Measurements from ENCODE around the gene RGS4.

Gene RGS4

DNA sequence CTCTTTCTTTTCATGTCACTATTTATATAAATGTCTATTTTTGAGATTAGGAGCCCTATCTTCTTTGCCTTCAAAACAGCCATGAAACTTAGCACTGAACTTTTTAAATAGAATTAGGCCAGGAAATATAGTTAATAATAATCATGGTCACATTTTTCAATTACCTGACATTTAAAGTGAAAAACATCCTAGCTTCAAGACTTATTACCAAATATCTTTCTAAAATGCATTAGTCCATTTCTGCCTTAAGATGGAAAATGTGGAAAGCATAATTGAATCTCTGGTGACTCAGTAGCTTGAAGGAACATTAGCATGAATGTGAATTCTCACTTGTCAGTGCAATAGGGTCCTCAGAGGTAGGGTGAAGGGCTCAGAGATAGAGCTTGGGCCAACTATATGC is 18.7 kb upstream of the RGS4 start:
- peaks cover 6% of the 10 kb centered on the region for H3K9me3 Mint-ChIP-seq
- ATAC-seq (replicated peaks; ENCODE audit: extremely low read depth, poor library complexity, severe bottlenecking) (no peak), DNase-seq (ENCODE audit: low spot score in 2 of 2) (no peak)
- H3K27ac Mint-ChIP-seq (ENCODE audit: low read depth) = no peak overlapping the region
- no peak overlapping the region for H3K4me3 Mint-ChIP-seq
- H3K27me3 Mint-ChIP-seq = peaks cover 49% of the 10 kb centered on the region
- no peaks in the 10 kb centered on the region for H3K36me3 Mint-ChIP-seq (ENCODE audit: insufficient read depth)
- H3K4me1 Mint-ChIP-seq = no peaks in the 10 kb centered on the region

DNA sequence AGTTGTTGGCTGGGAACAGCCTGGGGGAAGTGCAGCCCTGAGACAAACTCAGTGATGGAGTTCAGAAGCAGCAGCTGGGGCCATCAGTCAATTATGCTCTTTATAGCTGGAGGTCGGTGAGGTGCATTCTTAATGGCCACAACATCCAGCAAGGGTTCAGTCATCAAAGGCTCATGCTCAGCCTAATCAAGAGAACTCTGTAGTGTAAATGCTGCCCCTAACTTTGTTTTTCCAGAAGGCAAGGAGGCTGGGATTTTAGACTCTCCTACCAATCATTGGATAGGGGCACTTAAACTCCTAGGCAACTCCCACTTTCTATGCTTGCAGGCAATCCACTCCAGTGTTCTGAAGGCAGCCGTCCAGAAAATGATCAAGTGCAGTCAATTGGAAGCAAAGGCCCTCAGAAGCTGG is 15.0 kb upstream of the RGS4 start:
- DNase-seq (ENCODE audit: low spot score in 2 of 2) (no peak), ATAC-seq (replicated peaks; ENCODE audit: extremely low read depth, poor library complexity, severe bottlenecking) (no peak)
- Mint-ChIP-seq H3K36me3 (ENCODE audit: insufficient read depth) (no peaks in the 10 kb centered on the region), H3K4me3 (no peak overlapping the region), H3K4me1 (no peaks in the 10 kb centered on the region), H3K27ac (ENCODE audit: low read depth) (no peak overlapping the region), H3K27me3 (peaks cover 35% of the 10 kb centered on the region), H3K9me3 (peaks cover 6% of the 10 kb centered on the region)

DNA sequence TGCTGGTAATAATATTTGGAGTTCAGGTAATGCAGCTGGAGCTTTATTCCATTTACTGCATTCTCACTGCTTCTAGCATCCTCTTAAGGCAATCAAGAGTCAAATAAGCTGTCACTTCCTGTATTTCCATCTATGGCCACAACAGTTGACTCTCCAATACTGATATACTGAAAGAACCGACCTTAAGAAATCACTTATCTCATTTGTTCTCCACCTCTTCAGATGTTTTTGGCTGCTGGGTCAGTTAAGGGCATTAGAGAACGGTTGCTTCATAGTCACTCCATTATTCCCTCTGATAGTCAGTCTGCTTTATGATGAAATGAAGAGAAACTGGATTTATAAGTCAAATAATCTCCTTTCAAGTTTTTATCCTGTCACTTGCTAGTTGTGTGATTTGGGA is 14.2 kb upstream of the RGS4 start:
- DNase-seq (ENCODE audit: low spot score in 2 of 2) (no peak), ATAC-seq (replicated peaks; ENCODE audit: extremely low read depth, poor library complexity, severe bottlenecking) (no peak)
- peaks cover 6% of the 10 kb centered on the region for H3K9me3 Mint-ChIP-seq
- H3K27me3 Mint-ChIP-seq = peaks cover 35% of the 10 kb centered on the region
- no peak overlapping the region for H3K4me3 Mint-ChIP-seq
- H3K4me1 Mint-ChIP-seq = no peaks in the 10 kb centered on the region
- no peaks in the 10 kb centered on the region for H3K36me3 Mint-ChIP-seq (ENCODE audit: insufficient read depth)
- H3K27ac Mint-ChIP-seq (ENCODE audit: low read depth) = no peak overlapping the region

DNA sequence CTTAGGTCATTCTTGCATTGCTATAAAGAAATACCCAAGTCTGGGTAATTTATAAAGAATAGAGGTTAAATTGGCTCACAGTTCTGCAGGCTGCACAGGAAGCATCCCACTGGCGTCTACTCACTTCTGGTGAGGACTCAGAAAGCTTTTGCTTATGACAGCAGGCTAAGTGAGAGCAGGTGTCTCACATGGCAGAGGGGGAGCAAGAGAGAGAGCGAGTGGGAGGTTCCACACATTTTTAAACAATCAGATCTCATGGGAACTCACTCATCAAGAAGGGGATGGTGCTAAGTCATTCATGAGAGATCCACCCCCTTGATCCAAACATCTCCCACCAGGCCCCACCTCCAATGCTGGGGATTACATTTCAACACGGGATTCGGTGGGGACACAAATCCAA is 13.6 kb upstream of the RGS4 start:
- Mint-ChIP-seq H3K4me3 (no peak overlapping the region), H3K27me3 (peaks cover 35% of the 10 kb centered on the region), H3K27ac (ENCODE audit: low read depth) (no peak overlapping the region), H3K9me3 (peaks cover 6% of the 10 kb centered on the region), H3K36me3 (ENCODE audit: insufficient read depth) (peaks cover under 1% of the 10 kb centered on the region), H3K4me1 (no peaks in the 10 kb centered on the region)
- no peak for DNase-seq (ENCODE audit: low spot score in 2 of 2)
- no peak for ATAC-seq (replicated peaks; ENCODE audit: extremely low read depth, poor library complexity, severe bottlenecking)

DNA sequence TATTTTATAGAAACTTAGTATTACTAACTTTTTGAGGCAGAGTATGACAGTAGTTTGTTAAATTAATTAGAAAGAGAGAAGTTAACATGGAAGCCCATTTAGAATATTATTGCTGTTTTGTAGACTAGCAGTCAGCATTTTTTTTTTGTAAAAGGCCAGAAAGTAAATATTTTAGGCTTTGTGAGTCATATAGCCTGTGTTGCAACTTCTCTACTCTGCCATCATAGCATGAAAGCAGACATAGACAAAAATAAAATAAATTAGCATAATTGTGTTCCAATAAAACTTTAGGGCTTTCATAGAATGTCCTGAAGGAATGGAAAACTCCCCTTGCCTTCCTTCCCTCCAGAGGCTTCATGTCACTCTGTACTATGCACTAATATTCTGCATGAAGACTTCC is 12.3 kb upstream of the RGS4 start:
- ATAC-seq (replicated peaks; ENCODE audit: extremely low read depth, poor library complexity, severe bottlenecking) (no peak), DNase-seq (ENCODE audit: low spot score in 2 of 2) (no peak)
- Mint-ChIP-seq H3K9me3 (peaks cover 6% of the 10 kb centered on the region), H3K27me3 (peaks cover 38% of the 10 kb centered on the region), H3K27ac (ENCODE audit: low read depth) (no peak overlapping the region), H3K36me3 (ENCODE audit: insufficient read depth) (peaks cover 2% of the 10 kb centered on the region), H3K4me3 (no peak overlapping the region), H3K4me1 (no peaks in the 10 kb centered on the region)

DNA sequence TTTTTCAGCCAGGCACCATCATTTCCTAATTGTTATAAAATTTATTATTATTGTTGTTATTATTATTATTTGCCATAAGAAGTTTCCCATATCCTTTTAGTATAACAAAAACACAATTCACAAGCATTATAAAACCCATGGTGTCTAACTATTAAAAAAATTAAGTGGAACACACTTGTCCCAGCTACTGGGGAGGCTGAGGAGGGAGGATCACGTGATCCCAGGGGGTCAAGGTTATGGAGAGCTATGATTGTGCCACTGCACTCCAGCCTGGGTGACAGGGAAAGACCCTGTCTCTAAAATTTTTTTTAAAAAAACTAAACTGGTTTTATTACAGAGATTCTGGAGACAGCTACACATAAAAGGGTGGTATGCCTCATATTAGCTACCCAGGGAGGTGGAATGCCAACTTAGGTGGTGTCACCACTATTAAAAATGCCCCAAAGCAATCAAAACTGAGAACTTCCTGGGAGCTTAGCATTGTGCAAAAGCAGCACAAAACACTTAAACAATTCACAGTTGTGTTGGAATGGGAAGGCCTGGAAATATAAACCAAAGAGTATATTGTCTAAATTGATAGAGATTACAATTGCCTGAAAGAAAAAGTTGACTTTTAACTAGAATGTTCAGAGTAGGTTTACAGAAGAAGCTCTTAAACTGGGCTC is 8.7 kb upstream of the RGS4 start:
- no peak overlapping the region for H3K27ac Mint-ChIP-seq (ENCODE audit: low read depth)
- H3K27me3 Mint-ChIP-seq = peaks cover 19% of the 10 kb centered on the region
- peaks cover 2% of the 10 kb centered on the region for H3K36me3 Mint-ChIP-seq (ENCODE audit: insufficient read depth)
- H3K9me3 Mint-ChIP-seq = no peaks in the 10 kb centered on the region
- H3K4me1 Mint-ChIP-seq = no peaks in the 10 kb centered on the region
- no peak for ATAC-seq (replicated peaks; ENCODE audit: extremely low read depth, poor library complexity, severe bottlenecking)
- no peak overlapping the region for H3K4me3 Mint-ChIP-seq
- DNase-seq (ENCODE audit: low spot score in 2 of 2) = no peak

DNA sequence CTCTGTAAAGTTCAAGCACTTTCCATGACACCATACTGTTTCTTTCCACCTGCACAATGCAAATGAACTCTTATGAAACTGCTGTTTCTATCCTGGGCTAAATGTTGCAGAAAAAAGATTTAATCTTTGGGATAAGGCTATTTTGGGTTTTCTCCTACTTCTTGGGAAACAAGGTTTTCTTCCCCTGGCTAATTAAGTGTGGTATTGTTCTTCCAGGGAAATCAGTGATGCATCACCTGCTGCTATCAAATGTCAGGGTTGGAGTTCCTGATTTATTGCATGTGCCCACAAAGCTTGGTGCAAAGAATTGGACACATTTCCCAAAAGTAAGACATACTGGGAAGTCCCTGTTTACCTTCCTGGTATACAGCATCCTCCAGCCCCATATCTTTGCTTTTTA is 6.0 kb upstream of the RGS4 start:
- Mint-ChIP-seq H3K27ac (ENCODE audit: low read depth) (no peak overlapping the region), H3K4me1 (no peaks in the 10 kb centered on the region), H3K4me3 (no peak overlapping the region), H3K27me3 (peaks cover 38% of the 10 kb centered on the region), H3K36me3 (ENCODE audit: insufficient read depth) (peaks cover 2% of the 10 kb centered on the region), H3K9me3 (no peaks in the 10 kb centered on the region)
- ATAC-seq (replicated peaks; ENCODE audit: extremely low read depth, poor library complexity, severe bottlenecking) = no peak
- no peak for DNase-seq (ENCODE audit: low spot score in 2 of 2)

DNA sequence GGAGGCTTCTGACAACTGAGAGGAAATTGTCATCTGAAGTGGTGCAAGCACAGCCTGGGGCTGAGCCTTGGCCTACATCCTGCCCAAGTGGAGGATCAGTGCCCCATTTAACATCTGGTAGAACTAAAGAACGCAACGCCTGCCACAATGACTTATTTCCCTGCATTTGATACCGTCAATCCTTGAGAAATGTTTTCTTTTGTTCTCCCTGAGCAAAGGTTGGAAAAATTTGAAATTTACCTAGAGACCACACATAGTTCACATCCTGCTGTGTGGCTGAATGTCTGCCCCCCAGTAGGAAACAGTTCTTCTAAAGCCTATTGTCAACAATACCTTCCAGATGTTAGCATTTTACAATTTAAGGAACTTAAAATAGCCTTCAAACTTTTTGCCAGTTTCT is 5.6 kb upstream of the RGS4 start:
- H3K9me3 Mint-ChIP-seq = no peaks in the 10 kb centered on the region
- H3K27me3 Mint-ChIP-seq = peaks cover 43% of the 10 kb centered on the region
- DNase-seq (ENCODE audit: low spot score in 2 of 2) (no peak), ATAC-seq (replicated peaks; ENCODE audit: extremely low read depth, poor library complexity, severe bottlenecking) (no peak)
- peaks cover 2% of the 10 kb centered on the region for H3K36me3 Mint-ChIP-seq (ENCODE audit: insufficient read depth)
- no peak overlapping the region for H3K4me3 Mint-ChIP-seq
- no peak overlapping the region for H3K27ac Mint-ChIP-seq (ENCODE audit: low read depth)
- no peaks in the 10 kb centered on the region for H3K4me1 Mint-ChIP-seq

DNA sequence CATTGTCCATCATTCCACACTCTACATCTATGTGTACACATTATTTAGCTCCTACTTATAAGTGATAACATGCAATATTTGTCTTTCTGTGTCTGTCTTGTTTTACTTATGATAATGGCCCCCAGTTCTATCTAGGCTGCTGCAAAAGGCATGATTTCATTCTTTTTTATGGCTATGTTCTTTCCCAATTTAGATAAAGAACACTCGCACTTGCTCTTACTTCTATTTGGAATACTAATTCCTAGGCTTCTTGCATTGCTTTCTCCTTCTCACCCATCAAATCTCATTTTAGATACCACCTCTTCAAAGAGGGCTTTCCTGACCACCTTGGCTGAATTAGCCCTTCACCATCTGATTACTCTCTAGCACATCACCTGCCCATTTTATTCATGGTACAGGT is 3.0 kb upstream of the RGS4 start:
- H3K9me3 Mint-ChIP-seq = no peaks in the 10 kb centered on the region
- H3K36me3 Mint-ChIP-seq (ENCODE audit: insufficient read depth) = no peaks in the 10 kb centered on the region

DNA sequence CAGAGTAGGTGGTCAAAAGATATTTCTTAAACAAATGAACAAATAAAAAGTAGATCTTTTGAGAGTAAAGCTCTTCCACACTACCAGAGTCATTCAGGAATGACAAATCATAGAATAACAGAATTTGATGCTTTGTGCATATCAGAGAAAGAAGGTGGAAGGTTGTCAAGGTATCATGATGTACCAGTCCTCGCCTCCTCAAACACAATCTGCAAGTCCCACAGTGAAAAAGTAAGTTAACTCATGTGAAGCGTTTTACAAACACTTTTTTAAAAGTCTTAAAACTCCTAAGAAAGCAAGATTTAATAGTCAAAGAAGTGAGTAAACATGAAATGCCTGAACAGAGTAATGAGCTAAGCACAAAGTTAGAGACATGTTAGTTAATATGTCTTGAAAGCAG is 2.5 kb upstream of the RGS4 start:
- no peaks in the 10 kb centered on the region for H3K36me3 Mint-ChIP-seq (ENCODE audit: insufficient read depth)
- H3K9me3 Mint-ChIP-seq = no peaks in the 10 kb centered on the region
- DNase-seq (ENCODE audit: low spot score in 2 of 2) = no peak
- ATAC-seq (replicated peaks; ENCODE audit: extremely low read depth, poor library complexity, severe bottlenecking) = no peak
- no peak overlapping the region for H3K27ac Mint-ChIP-seq (ENCODE audit: low read depth)
- H3K27me3 Mint-ChIP-seq = peaks cover 69% of the 10 kb centered on the region
- H3K4me1 Mint-ChIP-seq = no peaks in the 10 kb centered on the region
- no peak overlapping the region for H3K4me3 Mint-ChIP-seq

More for the DNA sequence above, 3.0 kb upstream of the RGS4 start:
- Mint-ChIP-seq H3K4me1 (no peaks in the 10 kb centered on the region), H3K27me3 (peaks cover 68% of the 10 kb centered on the region), H3K4me3 (no peak overlapping the region), H3K27ac (ENCODE audit: low read depth) (no peak overlapping the region)
- no peak for DNase-seq (ENCODE audit: low spot score in 2 of 2)
- no peak for ATAC-seq (replicated peaks; ENCODE audit: extremely low read depth, poor library complexity, severe bottlenecking)

DNA sequence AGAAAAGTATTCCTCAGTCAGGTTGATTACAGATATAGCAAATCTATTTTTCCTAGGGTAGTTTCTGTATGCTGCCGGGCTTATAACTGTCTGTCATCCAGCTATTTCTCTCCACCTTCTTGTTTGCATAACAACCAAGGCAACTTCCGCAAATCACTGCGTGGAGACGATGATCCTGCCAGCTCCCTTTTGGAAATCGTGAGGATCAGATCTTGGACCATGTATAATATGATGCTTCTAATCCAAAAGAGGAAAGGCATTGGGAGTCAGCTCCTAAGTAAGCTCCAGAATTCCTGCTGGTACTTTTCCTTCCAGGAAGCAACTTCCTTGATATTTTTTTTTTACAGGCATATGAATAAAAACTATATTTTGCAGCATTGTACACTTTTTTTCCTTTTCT is 445 bp upstream of the RGS4 start:
- no peak for DNase-seq (ENCODE audit: low spot score in 2 of 2)

DNA sequence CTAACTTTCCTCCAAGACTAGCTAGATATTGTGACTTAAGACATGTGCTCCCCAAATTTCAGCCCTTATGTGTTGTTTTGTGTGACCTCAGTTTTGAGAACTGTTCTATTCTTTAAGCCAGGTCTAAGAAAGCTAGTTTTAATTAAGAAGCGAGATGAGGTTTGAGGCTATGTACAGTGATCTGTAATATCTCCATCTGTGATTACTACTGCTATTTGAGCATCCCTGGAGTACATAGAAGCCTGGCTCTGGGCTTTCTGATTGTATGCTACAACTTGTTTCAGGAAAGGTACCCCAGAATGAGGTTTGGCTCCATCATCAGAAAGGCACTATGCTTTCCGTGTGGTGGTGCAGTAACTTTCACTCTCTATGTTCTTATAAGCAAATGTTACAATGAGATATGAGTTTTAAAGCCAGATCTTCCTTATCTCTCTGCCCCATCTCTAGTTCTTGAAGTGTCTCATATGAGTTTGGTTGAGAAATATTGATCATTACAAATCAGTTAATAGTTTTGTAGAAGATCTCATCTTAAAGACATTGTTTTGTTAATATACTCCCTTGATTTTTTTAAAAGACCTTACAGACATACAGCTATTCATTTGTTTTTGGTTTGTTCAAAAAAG is 605 bp downstream of the RGS4 start:
- no peaks in the 10 kb centered on the region for H3K9me3 Mint-ChIP-seq
- H3K36me3 Mint-ChIP-seq (ENCODE audit: insufficient read depth) = no peaks in the 10 kb centered on the region
- ATAC-seq (replicated peaks; ENCODE audit: extremely low read depth, poor library complexity, severe bottlenecking) = no peak
- peaks cover 65% of the 10 kb centered on the region for H3K27me3 Mint-ChIP-seq
- no peak overlapping the region for H3K27ac Mint-ChIP-seq (ENCODE audit: low read depth)
- no peaks in the 10 kb centered on the region for H3K4me1 Mint-ChIP-seq
- no peak overlapping the region for H3K4me3 Mint-ChIP-seq
- no peak for DNase-seq (ENCODE audit: low spot score in 2 of 2)

More for the DNA sequence above, 445 bp upstream of the RGS4 start:
- no peak overlapping the region for H3K4me3 Mint-ChIP-seq
- ATAC-seq (replicated peaks; ENCODE audit: extremely low read depth, poor library complexity, severe bottlenecking) = no peak
- H3K36me3 Mint-ChIP-seq (ENCODE audit: insufficient read depth) = no peaks in the 10 kb centered on the region
- no peaks in the 10 kb centered on the region for H3K4me1 Mint-ChIP-seq
- no peak overlapping the region for H3K27ac Mint-ChIP-seq (ENCODE audit: low read depth)
- H3K9me3 Mint-ChIP-seq = no peaks in the 10 kb centered on the region
- H3K27me3 Mint-ChIP-seq = peaks cover 64% of the 10 kb centered on the region

DNA sequence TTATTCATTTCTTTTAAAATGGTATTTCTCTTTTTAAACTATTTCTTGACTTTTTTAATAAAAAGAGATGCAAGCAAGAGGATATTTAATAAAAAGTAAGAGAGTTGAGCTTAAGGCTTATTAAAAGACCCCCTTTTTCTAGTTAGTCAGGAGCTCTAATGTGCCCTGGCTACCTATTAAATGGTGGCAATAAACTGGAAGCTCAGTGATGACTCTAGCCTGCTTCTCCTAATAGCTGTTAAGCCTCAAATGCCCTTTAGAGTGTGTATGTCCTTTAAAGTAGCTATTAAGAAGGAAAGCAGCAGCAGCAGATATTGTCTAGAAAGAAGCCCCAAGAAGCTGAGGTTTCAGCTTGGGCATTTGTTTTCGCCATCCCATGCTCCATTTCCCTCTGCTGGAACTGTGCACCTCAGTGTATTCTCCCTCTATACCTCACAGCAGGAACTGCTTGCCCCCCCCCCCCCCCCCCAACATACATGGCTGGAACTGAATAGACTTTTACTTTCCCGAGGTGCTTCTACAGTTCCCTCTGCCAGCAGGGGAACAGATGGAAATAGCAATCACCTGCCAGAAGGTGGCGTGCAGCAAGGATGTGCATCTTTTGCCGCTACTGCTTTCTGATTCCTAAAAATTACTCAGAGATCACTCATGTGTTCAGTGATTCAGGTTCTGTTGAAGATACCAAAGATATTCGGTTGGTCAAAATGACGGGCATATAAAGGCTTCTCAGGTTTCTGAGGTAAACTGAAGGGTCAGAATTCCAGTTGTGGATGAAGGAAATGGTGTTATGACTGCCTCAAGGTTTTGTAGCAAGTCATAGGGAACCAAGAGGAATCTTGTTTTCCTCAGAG is 2.5 kb downstream of the RGS4 start:
- H3K4me1 Mint-ChIP-seq = no peaks in the 10 kb centered on the region
- no peak overlapping the region for H3K4me3 Mint-ChIP-seq
- H3K9me3 Mint-ChIP-seq = no peaks in the 10 kb centered on the region
- H3K36me3 Mint-ChIP-seq (ENCODE audit: insufficient read depth) = no peaks in the 10 kb centered on the region
- H3K27me3 Mint-ChIP-seq = peaks cover 61% of the 10 kb centered on the region
- H3K27ac Mint-ChIP-seq (ENCODE audit: low read depth) = no peak overlapping the region
- DNase-seq (ENCODE audit: low spot score in 2 of 2) (peak in 1 of 2 donors; percentile 9), ATAC-seq (replicated peaks; ENCODE audit: extremely low read depth, poor library complexity, severe bottlenecking) (no peak)
